K562 (cell line): Measurements from ENCODE around the gene NELFE. TPM values are rescaled to one million over a fixed set of nuclear protein-coding genes. Genes with fewer than 3 reads are reported as not detected.

ENCODE experiments used
- ARNT ChIP-seq, 2 experiments: fragments of 450-650 bp; IDR thresholded peaks; 2 replicates each; pipeline ENCODE4 v1.6.1; 2016; ENCODE audit warnings: mild to moderate bottlenecking in 1 of 2
- CBX1 ChIP-seq: sonication (generic); IDR thresholded peaks from 2 replicates; pipeline ENCODE4 v1.6.1; 2016; ENCODE audit warnings: antibody characterized with exemption, low read depth, mild to moderate bottlenecking
- CC2D1A ChIP-seq: fragments of 450-650 bp; IDR thresholded peaks from 2 replicates; pipeline ENCODE4 v1.6.1; 2017; ENCODE audit warnings: mild to moderate bottlenecking
- CCAR2 ChIP-seq: fragments of 200-400 bp; formaldehyde crosslinking; IDR thresholded peaks from 2 replicates; pipeline ENCODE4 v1.6.1; 2017; ENCODE audit warnings: mild to moderate bottlenecking, low read depth, low read length
- ELK1 ChIP-seq: sonication (generic); formaldehyde crosslinking; IDR thresholded peaks from 2 replicates; pipeline ENCODE4 v1.8.1; 2022; ENCODE audit warnings: missing genetic modification reagents
- HDAC2 ChIP-seq: fragments of 450-650 bp; IDR thresholded peaks from 2 replicates; pipeline ENCODE4 v1.6.1; 2016; ENCODE audit warnings: mild to moderate bottlenecking
- KAT7 ChIP-seq: sonication (generic); formaldehyde crosslinking; IDR thresholded peaks from 2 replicates; pipeline ENCODE4 v1.8.0; 2022; ENCODE audit warnings: missing genetic modification reagents, mild to moderate bottlenecking, borderline replicate concordance
- MITF ChIP-seq: IDR thresholded peaks from 2 replicates; pipeline ENCODE4 v1.6.1; 2014; ENCODE audit warnings: antibody characterized with exemption
- PATZ1 ChIP-seq: fragments of 250-450 bp; sonication (Bioruptor Pico); IDR thresholded peaks from 2 replicates; pipeline ENCODE4 v1.5.0; 2020; ENCODE audit warnings: mild to moderate bottlenecking, borderline replicate concordance
- PPARD ChIP-seq: fragments of 250-450 bp; sonication (Bioruptor Pico); IDR thresholded peaks from 2 replicates; pipeline ENCODE4 v1.8.0; 2022; ENCODE audit warnings: inconsistent platforms, mild to moderate bottlenecking, moderate library complexity
- RFX7 ChIP-seq: fragments of 250-450 bp; sonication (Bioruptor Pico); IDR thresholded peaks from 2 replicates; pipeline ENCODE4 v1.5.1; 2021; ENCODE audit warnings: mild to moderate bottlenecking
- RNF2 ChIP-seq: sonication (generic); IDR thresholded peaks from 2 replicates; pipeline ENCODE4 v1.6.1; 2016
- SIN3A ChIP-seq, 2 experiments: fragments of 150-350 bp in 1 of 2; IDR thresholded peaks; 2 replicates each; pipeline ENCODE4 v1.6.1; 2011 to 2016; ENCODE audit warnings: borderline replicate concordance in 2 of 2, low read depth in 2 of 2, low read length in 2 of 2, mild to moderate bottlenecking in 2 of 2, moderate library complexity in 2 of 2; ENCODE audit not compliant: control insufficient read depth in 1 of 2
- SMARCA4 ChIP-seq: fragments of 450-650 bp; IDR thresholded peaks from 2 replicates; pipeline ENCODE4 v1.6.1; 2016
- SMARCC2 ChIP-seq: fragments of 450-650 bp; IDR thresholded peaks from 2 replicates; pipeline ENCODE4 v1.6.1; 2017; ENCODE audit warnings: antibody characterized with exemption, moderate library complexity, mild to moderate bottlenecking, low read depth
- TRIM28 ChIP-seq: fragments of 450-650 bp; IDR thresholded peaks from 2 replicates; pipeline ENCODE4 v1.6.1; 2017
- ZEB2 ChIP-seq: fragments of 450-650 bp; IDR thresholded peaks from 2 replicates; pipeline ENCODE4 v1.6.1; 2016
- ZFP91 ChIP-seq: sonication (generic); formaldehyde crosslinking; IDR thresholded peaks from 2 replicates; pipeline ENCODE4 v1.8.0; 2022; ENCODE audit warnings: mild to moderate bottlenecking, missing genetic modification reagents
- ZNF124 ChIP-seq: sonication (generic); formaldehyde crosslinking; IDR thresholded peaks from 2 replicates; pipeline ENCODE4 v1.8.1; 2022; ENCODE audit warnings: missing genetic modification reagents
- ZNF445 ChIP-seq: fragments of 250-450 bp; sonication (Bioruptor Pico); IDR thresholded peaks from 2 replicates; pipeline ENCODE4 v1.4.0; 2020; ENCODE audit warnings: low read depth, mild to moderate bottlenecking, moderate library complexity
- ZNF584 ChIP-seq: fragments of 200-800 bp; sonication (Bioruptor generic); IDR thresholded peaks from 2 replicates; pipeline ENCODE4 v1.6.1; 2016; ENCODE audit warnings: low read depth, mild to moderate bottlenecking, missing genetic modification characterization, missing compliant biosample characterization
- polyA plus RNA-seq, 8 experiments: library from polyadenylated mRNA; depleted of rRNA in 4 of 8; stranded (reverse) in 5 of 8; unstranded in 3 of 8; fragments of >200 nt; fragmentation: Nextera tagmentation in 2 of 8; fragmentation: Illumina TruSeq in 1 of 8; extraction: Ambion mirVana in 2 of 8; extraction: Trizol in 1 of 8; gene quantifications; 2 replicates each; pipeline versions ENCODE4 v1.2.1 to v1.2.3, GENCODE V29; 2011 to 2014; ENCODE audit warnings: inconsistent platforms in 1 of 8, missing spikeins in 1 of 8
- total RNA-seq, 7 experiments: library from RNA; depleted of rRNA in 6 of 7; stranded (reverse); fragments of >200 nt in 6 of 7; fragmentation: Illumina TruSeq in 2 of 7; extraction: Trizol in 2 of 7; gene quantifications; 2 replicates each; pipeline versions ENCODE4 v1.2.1 to v1.2.3, GENCODE V29; 2011 to 2021; ENCODE audit warnings: low replicate concordance in 1 of 7

NELFE gene
- total and polyA plus RNA-seq, 9 of the 15 experiments (the other 6 are each of a cell fraction or from before 2014, with no cell fraction given): 15.2 to 157 (median 91.5) TPM

GRCh38 chr6:31971993-31972708 is 13.4 kb upstream of the NELFE start, which contains the start of gene DXO (continued):
- TF ChIP-seq ELK1 (CRISPR knock-in tag) (no peak), CCAR2 (no peak), ZNF445 (CRISPR knock-in tag) (peak; percentile 83; the same call in 1 of the 2 replicates), HDAC2 (peak; percentile 89), ZNF124 (no peak), PATZ1 (peak; percentile 89), CC2D1A (peak; percentile 22; the same call in 1 of the 2 replicates), SMARCC2 (no peak), RNF2 (peak; percentile 52), ARNT (IDR thresholded peaks at IDR 0.05) (peak in 1 of 2 experiments; percentile 15; a peak in 1 of 4 replicates), TRIM28 (peak; percentile 63; the same call in 1 of the 2 replicates), SIN3A (IDR thresholded peaks at IDR 0.05; ENCODE audit: borderline replicate concordance in 2 of 2, control insufficient read depth in 1 of 2, low read depth in 2 of 2, low read length in 2 of 2) (peak; percentile 70 to 99; a peak in 3 of 4 replicates), KAT7 (CRISPR knock-in tag) (no peak; the same call in 1 of the 2 replicates), MITF (no peak), RFX7 (CRISPR knock-in tag) (0 out of 2 replicates have a peak, but pooled peaks have one; percentile 69), SMARCA4 (peak; percentile 54), ZFP91 (CRISPR knock-in tag) (peak; percentile 80), ZEB2 (peak; percentile 58), ZNF584 (peak; percentile 79; the same call in 1 of the 2 replicates), CBX1 (0 out of 2 replicates have a peak, but pooled peaks have one; percentile 47), PPARD (CRISPR knock-in tag) (no peak)
